ENCODE results near the gene CHD6.

Gene CHD6

GRCh38 chr20:41371371-41371770 lies 246.8 kb downstream of the CHD6 start:
- no peak for DNase-seq (ENCODE audit: low read depth in 2 of 2)

DNA sequence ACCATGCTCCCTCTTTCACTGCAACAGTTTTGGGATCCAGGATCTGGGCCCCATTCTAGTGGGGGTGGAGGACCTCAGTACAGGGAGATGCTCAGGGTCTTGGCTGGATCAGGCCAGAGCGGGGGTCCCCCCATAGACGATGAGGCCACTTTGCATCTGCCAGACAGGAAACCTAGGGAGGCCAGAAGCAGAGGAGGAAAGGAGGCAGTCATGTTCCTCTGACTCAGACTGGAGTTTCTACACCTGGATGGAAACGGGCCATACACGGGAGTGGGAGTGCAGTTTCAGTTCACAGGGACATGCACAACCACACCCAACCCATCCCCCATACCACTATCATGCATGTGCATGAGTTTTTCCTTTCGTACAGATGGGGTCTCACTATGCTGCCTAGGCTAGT lies 248.0 kb downstream of the CHD6 start:
- DNase-seq (ENCODE audit: low read depth in 2 of 2) = no peak

DNA sequence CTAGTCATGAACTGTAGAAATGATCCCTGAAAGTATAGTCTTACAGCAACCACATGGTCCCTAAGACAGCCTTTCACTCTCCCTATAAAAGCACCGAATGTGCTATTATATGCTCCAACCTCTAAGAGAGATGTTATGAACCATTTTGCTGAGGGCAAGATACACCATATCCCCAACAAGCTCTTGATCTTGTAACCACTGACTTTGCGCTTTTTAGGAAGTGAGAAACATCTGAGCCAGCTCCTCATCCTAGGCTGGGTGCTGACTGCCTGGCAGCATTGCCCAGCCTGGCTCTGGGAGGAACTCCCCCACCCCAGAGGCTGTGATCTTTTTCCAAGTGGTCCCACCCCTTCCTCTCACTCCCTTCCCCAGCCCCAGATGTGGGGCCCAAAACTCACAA lies 248.5 kb downstream of the CHD6 start:
- no peak for DNase-seq (ENCODE audit: low read depth in 2 of 2)

- DNase-seq (ENCODE audit: low read depth in 2 of 2) = no peak
Observed at GRCh38 chr20:41367956-41368355, 250.2 kb downstream of the CHD6 start.

DNA sequence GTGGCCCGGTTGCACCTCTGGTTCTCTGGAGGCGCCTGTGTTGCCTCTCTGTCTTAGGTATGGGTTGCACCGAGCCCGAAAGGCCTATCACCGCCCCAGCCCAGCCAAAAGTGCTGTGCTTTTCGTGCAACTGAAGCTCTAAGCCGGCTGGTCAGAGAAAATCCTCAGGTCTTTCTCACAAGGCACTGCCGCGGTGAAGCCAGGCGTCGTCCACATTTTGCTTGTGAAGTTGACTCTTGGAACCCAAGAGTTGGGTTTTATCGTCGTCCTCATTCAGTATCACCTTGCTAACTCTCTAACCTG lies 250.8 kb downstream of the CHD6 start:
- DNase-seq (ENCODE audit: low read depth in 2 of 2) = no peak

DNA sequence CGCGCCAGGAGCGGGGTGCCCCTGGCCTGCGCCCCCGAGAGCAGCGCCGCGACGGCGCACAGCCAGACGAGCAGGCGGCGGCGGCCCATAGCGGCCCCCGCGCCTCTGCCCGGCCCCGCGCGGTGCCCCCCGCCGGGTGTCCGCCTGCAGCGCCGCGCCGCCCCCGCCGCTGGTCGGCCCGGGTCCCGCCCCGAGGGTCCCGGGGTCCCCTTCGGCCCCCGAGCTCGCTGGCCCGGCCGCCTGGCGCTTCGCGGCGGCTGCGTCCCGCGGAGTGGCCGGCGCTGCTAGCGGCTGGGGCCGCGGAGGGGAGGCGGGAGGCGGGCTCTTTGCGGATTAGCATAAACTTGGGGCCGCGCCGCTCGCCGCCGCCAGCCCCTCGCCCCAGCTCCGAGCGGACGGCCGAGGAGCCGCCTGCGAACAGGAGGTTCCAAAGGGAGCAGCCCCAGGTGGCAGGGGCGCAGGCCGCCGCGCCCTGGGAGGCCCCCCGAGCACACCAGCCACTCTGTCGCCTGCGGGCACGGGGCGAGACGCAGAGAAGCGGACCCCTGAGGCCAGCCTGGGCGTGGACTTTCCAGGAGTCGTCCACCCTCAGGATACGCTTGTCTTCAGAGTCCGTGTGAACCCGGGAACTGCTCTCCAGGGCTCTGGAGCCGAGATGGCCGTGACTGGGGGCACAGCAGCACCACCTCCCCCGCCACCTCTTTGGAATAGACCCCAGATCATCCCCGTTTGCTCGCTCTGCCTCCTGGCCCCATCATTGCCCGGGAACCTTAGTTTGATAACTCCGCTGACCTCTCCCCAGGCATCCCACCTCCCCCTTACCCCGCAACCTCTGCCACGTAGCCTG lies 251.4 kb downstream of the CHD6 start, which contains the start of gene EMILIN3:
TSS of gene EMILIN3 (minus strand) at position 273 of the 847 bp plus-strand sequence. CDS start at position 89, 184 bp downstream.
- no peak for DNase-seq (ENCODE audit: low read depth in 2 of 2)

DNA sequence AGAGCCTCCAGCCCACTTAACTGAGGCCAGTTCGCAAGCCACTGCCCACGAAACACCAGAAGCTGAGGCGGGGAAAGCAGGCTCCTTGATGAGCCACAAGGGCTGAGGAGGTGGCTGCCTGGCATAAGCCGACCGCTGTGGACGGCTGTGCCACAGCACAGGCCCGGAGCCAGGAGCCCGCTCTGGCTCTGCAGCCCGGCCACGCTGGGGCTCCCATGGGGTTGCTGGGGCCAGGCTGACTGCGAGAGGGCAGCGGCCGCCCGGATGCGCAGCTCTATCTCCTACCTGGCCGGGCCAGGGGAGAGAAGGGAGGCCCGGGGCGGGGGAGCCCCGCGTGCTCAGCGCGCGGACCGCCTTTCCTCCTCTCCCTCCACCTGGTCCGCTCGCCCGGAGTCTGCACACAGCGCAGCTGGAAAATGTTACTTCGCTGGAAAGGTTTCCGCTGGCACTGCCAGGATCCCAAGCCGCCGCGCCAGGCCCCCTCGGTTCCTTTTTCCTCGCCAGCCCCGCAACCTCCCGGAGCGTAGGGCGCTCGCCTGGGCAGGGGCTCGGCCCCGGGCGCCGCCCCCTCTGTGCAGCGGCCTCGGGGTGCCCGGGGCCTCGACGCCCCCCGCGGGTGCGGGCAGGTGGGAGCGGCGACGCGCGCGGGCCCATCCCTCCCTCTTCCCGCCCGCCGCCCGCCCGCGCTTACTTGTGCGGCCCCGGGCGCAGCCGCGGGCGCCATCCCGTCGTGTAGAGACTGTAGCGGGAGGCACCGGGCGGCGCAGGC lies 252.2 kb downstream of the CHD6 start:
- no peak for DNase-seq (ENCODE audit: low read depth in 2 of 2)

DNA sequence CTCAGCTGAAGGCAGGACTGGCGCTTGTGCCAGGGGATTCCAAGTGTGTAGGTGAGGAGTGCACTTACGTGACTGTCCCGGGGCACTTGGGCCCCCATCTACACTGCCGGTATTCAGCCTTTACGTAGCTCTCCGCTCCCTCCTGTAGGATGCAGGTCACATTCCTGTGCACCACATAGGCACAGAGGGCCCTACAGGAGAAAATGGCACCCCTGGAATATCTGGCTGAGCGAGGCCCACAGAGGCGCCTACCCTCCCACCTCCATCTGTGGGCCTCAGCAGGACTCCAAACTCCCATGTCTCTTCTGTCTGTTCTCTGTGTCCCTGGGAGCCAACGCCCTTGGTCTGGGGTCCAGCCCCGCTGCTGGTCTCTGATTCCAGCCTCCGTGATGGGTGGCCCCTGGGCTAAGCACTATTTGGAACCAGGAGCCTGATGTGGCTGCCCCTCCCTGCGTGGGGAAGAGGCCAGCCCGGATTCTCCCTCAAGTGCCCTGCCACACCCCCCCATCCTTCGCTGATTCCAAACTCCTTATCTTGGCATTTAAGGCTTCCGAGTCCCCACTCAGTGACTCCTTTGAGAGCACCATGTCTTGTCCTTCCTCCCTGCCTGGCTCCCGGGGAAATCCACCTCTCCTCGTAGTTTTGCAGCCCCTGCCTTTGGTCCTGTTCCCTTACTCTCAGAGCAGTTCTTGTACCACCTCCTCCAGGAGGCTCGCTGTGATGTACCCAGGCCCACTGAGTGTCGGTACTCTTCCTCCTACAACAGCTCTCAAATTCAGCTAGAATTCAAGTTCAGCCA lies 253.0 kb downstream of the CHD6 start:
- DNase-seq (ENCODE audit: low read depth in 2 of 2) = no peak

- no peak for DNase-seq (ENCODE audit: low read depth in 2 of 2)
Observed at GRCh38 chr20:41364236-41364855, 253.8 kb downstream of the CHD6 start.

- DNase-seq (ENCODE audit: low read depth in 2 of 2) = no peak
Observed at GRCh38 chr20:41363601-41364000, 254.6 kb downstream of the CHD6 start.

- no peak for DNase-seq (ENCODE audit: low read depth in 2 of 2)
Observed at GRCh38 chr20:41362748-41363140, 255.4 kb downstream of the CHD6 start.

DNA sequence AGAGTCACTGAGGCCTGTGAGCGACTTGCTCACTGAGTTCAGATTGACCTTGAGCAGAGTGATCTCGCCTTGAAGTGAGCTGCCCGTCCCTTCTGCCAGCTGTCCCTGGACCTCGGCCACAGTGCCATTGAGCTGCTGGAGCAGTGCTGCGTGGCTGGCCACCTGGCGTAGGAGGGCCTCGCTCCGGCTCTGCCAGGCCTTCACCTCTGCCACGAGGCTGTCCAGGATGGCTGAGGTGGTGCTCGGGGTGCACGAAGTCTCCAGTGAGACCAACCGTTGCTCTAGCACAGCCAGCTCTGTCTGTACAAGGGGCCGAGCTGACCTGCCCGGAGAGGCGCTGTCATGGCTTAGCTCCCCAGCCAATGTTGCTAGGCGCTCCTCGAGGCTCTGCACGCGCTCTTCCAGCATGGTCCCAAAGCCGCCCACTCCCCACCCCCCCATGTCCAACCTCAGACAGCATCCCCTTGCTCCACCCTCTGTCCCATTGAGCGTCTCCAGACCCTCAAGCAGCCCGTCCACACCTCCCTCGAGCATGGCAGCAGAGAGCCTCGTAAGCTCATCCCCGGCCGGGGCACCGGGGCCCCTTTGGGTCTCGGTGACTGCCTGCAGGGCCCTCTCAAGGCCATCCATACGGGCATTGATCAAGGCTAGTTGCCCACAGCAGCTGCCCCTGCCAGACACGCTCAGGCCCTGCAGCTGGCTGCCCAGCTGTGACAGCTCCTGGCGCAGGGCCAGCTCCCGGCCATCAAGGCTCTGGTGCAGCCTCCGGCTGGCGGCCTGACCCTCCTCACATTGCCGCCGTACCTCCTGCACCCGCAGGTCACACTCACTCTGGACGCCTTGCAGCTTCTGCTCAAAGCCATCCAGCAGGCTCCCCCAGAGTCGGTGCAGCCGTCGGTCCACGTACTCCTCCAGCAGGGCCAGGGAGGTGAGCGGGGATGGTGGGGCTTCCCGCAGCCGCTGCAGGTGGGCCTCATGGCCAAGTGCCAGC lies 256.1 kb downstream of the CHD6 start:
- no peak for DNase-seq (ENCODE audit: low read depth in 2 of 2)

- no peak for DNase-seq (ENCODE audit: low read depth in 2 of 2)
Observed at GRCh38 chr20:41360831-41361756, 257.1 kb downstream of the CHD6 start.

GRCh38 chr20:41359541-41360011 lies 258.6 kb downstream of the CHD6 start:
- no peak for DNase-seq (ENCODE audit: low read depth in 2 of 2)

DNA sequence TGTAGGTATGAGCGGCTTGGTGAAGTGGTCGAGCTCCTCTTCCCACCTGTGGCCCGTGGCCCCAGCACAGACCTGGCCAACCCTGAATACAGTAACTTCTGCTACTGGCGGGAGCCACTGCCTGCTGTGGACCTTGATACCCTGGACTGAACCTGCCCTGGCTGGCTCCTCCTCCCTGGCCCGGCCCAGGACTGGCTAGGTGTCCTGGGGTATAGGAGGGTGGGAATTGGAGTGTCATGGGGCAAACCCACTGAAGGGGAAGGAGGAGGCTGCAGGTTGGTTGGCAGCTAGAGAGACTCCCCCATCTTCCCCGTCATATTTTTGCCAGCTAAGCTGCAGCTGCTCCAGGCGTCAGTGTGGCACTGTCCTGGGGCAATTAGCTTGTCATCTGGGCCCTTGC lies 259.5 kb downstream of the CHD6 start:
- no peak for DNase-seq (ENCODE audit: low read depth in 2 of 2)

DNA sequence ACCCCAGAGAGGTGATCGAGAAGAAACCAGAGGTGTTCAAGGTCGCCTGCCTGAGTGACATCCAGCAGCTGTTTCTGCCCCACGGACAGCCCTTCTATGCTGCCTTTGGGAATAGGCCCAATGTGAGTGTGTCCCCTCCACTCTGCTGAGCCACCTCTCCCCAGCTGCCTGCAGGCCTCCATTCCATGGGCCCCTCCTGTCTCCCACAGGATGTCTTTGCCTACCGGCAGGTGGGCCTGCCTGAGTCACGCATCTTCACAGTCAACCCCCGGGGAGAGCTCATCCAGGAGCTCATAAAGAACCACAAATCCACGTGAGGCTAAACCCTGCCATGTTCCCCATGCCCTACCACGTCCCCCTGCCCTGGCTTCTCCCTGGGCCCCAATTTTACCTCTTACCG lies 259.9 kb downstream of the CHD6 start:
- DNase-seq (ENCODE audit: low read depth in 2 of 2) = no peak

DNA sequence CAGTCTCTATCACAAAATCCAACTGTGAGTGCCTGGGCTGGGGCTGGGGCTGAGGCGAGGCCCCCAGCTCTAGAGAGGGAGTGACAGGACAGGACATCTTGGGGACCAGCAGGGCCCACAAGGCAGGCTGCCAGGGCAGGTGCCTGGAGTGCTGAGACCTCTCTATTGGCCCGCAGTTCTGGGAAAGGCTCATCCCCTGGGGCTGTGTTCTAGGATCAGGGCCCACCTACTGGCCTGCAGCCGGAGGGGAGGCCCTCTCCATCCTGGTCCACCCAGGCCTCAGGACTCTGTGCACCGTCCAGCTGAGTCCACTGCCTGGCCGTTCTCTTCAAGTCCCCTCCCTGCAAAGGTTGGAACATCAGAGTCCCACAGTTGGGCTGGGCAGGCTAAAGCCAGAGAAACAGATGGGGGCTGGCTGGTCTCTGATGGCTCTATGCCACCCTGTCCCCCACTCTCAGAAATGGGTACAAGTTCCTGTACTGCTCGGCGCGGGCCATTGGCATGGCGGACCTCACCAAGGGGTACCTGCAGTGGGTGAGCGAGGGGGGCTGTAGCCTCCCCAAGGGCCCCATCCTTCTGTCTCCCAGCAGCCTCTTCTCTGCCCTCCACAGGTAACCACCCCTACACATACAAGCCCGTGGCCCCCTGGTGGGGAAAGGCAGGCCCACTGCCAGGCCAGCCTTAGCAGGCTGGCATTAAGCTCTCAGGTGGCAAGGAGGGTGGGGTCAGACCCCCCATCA lies 260.6 kb downstream of the CHD6 start:
- DNase-seq (ENCODE audit: low read depth in 2 of 2) = no peak

- no peak for DNase-seq (ENCODE audit: low read depth in 2 of 2)
Observed at GRCh38 chr20:41356951-41357350, 261.2 kb downstream of the CHD6 start.
